ENCODE results near the gene FCGR2B. TPM values are rescaled to one million over a fixed set of nuclear protein-coding genes. Genes with fewer than 3 reads are reported as not detected.

Gene FCGR2B
- total and polyA plus RNA-seq, 2 of the 13 experiments (the other 11 are each of a cell fraction or from before 2014, with no cell fraction given), result not detected

- WGBS (ENCODE audit: low lambda C conversion rate), result no CpG with 5 or more reads among the region's 1 CpG
Observed at GRCh38 chr1:161722406-161722805, 59.5 kb downstream of the FCGR2B start.

More at GRCh38 chr1:161722406-161722805, 59.5 kb downstream of the FCGR2B start:
- FAIRE-seq (no peak), DNase-seq (ENCODE audit: low spot score) (no peak), ATAC-seq (no peak)
- in situ Hi-C loops (cut with HindIII; ENCODE audit: extremely low pct_ligation_motif_present, low pct_unique_long_range_greater_than_20kb) (no loop called here), intact Hi-C loops (cut with micrococcal nuclease; ENCODE audit: unreplicated experiment) (no loop called here)
- no peak overlapping the region for H3K27ac ChIP-seq (ENCODE audit: extremely low read length, insufficient read depth, low read length)
- no TSS peak for BruUV-seq (replicated peaks)
- ChIA-PET CTCF (ENCODE audit: low intra/inter-chr PET ratio, low total read pairs) (no interaction called here), POLR2A (no interaction called here)
- H3K79me2 ChIP-seq (ENCODE audit: insufficient read depth, low read length), result no peaks in the 10 kb centered on the region
- H2AFZ ChIP-seq (ENCODE audit: low read length), result no peak overlapping the region
- H3K36me3 ChIP-seq (replicated peaks in 1 of 2; ENCODE audit: control insufficient read depth in 1 of 2, insufficient read depth in 2 of 2, low read length in 2 of 2), result no peaks in the 10 kb centered on the region
- H3K9me3 ChIP-seq (ENCODE audit: low read length), result no peaks in the 10 kb centered on the region
- TF ChIP-seq NR2F1 (CRISPR knock-in tag; IDR thresholded peaks at IDR 0.05) (no peak), ZBTB8A (CRISPR knock-in tag; IDR thresholded peaks at IDR 0.05; ENCODE audit: borderline replicate concordance, low read depth) (no peak), ZBED4 (CRISPR knock-in tag; IDR thresholded peaks at IDR 0.05; ENCODE audit: borderline replicate concordance) (no peak), HOXA9 (CRISPR knock-in tag; IDR thresholded peaks at IDR 0.05; ENCODE audit: borderline replicate concordance) (no peak), DR1 (CRISPR knock-in tag; IDR thresholded peaks at IDR 0.05) (no peak), CEBPZ (IDR thresholded peaks at IDR 0.05; ENCODE audit: low read length) (no peak), ZNF136 (CRISPR knock-in tag; IDR thresholded peaks at IDR 0.05; ENCODE audit: low read depth) (no peak), ARID3A (IDR thresholded peaks at IDR 0.05; ENCODE audit: low read depth, low read length) (no peak), ZBTB1 (CRISPR knock-in tag; IDR thresholded peaks at IDR 0.05; ENCODE audit: borderline replicate concordance) (no peak), YEATS4 (CRISPR knock-in tag; IDR thresholded peaks at IDR 0.05; ENCODE audit: borderline replicate concordance) (no peak), ZNF253 (CRISPR knock-in tag; IDR thresholded peaks at IDR 0.05; ENCODE audit: borderline replicate concordance) (no peak)
- H3K27me3 ChIP-seq (ENCODE audit: control insufficient read depth in 1 of 2, insufficient read depth in 2 of 2, low read length in 2 of 2), result peaks cover 3 to 29% of the 10 kb centered on the region in 2 experiments; a peak in 4 of 5 replicates
- no peak overlapping the region for H3K9ac ChIP-seq (ENCODE audit: insufficient read depth, low read depth, low read length)
- H3K4me3 ChIP-seq (replicated peaks in 1 of 3; ENCODE audit: insufficient read depth in 1 of 3, low read depth in 2 of 3, low read length in 3 of 3), result no peak overlapping the region
- H3K4me2 ChIP-seq (ENCODE audit: low read depth, low read length), result no peak overlapping the region
- H4K20me1 ChIP-seq (ENCODE audit: insufficient read depth, low read length), result no peaks in the 10 kb centered on the region
- H3K4me1 ChIP-seq (ENCODE audit: insufficient read depth, low read length), result peaks cover 10% of the 10 kb centered on the region
